ENCODE results near the gene KIF3B.
"Not testable (repeated sequence)": the region's sequence is repeated elsewhere in the genome, so short reads cannot be mapped to it uniquely, and the experiment has no call there.

DNA sequence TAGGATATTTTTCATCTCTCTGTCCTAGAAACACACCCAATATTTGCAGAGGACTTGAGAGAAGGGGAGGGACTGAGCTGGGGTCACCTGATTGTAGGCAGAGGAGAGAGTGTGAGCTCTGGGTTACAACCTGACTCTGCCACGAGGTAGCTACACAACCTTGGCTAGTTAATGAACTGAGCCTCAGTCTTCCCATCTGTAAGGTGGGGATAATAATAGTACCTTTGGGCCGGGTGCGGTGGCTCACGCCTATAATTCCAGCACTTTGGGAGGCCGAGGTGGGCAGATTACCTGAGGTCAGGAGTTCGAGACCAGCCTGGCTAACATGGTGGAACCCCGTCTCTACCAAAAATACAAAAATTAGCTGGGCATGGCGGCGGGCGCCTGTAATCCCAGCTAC, 16.5 kb upstream of the KIF3B start:
- TF ChIP-seq, protein P1, sequence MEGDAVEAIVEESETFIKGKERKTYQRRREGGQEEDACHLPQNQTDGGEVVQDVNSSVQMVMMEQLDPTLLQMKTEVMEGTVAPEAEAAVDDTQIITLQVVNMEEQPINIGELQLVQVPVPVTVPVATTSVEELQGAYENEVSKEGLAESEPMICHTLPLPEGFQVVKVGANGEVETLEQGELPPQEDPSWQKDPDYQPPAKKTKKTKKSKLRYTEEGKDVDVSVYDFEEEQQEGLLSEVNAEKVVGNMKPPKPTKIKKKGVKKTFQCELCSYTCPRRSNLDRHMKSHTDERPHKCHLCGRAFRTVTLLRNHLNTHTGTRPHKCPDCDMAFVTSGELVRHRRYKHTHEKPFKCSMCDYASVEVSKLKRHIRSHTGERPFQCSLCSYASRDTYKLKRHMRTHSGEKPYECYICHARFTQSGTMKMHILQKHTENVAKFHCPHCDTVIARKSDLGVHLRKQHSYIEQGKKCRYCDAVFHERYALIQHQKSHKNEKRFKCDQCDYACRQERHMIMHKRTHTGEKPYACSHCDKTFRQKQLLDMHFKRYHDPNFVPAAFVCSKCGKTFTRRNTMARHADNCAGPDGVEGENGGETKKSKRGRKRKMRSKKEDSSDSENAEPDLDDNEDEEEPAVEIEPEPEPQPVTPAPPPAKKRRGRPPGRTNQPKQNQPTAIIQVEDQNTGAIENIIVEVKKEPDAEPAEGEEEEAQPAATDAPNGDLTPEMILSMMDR (conservative IDR thresholded peaks at IDR 0.05), result not testable (repeated sequence)
- not testable (repeated sequence) for TF ChIP-seq ZFX (IDR thresholded peaks at IDR 0.05)

Measured in C4-2B (cell line).